Measurements from ENCODE around the gene GIGYF2. TPM values are rescaled to one million over a fixed set of nuclear protein-coding genes. Genes with fewer than 3 reads are reported as not detected.
A peak's percentile ranks its signal among the peaks of the same experiment; 100 is the strongest.

Gene GIGYF2
- total and polyA plus RNA-seq, 9 donors = 22.1 to 83.6 (median 68.4) TPM

DNA sequence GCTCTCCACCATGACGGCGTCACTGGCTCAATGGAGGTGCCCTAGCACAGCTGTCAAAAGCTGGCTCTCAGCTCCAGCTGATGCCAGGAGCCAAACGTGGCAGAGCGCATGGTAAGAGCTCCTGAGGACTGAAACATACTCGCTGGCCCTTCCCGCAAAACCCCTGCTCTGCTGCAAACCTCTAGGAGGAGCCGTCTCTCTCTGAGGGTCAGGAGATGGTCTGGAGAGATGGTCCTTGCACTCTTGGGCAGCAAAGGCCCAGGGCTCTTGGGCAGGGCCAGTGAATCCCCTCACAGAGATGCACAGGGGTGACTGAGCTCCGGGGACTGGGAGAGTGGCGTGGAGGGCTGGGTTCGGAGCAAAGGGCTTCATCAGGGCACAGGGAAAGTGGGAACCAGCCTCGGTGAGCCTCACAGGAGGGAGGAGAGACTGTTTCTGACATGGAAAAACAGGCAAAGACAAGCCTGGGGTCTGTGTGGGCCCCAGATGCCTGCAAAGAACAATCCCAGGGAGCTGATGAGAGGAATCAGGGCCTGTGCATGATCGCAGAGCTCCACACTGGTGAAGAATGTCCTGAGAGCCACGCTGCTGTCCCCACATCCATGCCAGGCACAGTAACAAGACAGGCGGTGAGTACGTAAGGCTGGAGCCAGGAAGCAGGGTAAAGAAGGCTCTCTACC is 190.2 kb downstream of the GIGYF2 start:
- no peak for TF ChIP-seq POLR2A (IDR thresholded peaks at IDR 0.05)
- TF ChIP-seq, protein P1, sequence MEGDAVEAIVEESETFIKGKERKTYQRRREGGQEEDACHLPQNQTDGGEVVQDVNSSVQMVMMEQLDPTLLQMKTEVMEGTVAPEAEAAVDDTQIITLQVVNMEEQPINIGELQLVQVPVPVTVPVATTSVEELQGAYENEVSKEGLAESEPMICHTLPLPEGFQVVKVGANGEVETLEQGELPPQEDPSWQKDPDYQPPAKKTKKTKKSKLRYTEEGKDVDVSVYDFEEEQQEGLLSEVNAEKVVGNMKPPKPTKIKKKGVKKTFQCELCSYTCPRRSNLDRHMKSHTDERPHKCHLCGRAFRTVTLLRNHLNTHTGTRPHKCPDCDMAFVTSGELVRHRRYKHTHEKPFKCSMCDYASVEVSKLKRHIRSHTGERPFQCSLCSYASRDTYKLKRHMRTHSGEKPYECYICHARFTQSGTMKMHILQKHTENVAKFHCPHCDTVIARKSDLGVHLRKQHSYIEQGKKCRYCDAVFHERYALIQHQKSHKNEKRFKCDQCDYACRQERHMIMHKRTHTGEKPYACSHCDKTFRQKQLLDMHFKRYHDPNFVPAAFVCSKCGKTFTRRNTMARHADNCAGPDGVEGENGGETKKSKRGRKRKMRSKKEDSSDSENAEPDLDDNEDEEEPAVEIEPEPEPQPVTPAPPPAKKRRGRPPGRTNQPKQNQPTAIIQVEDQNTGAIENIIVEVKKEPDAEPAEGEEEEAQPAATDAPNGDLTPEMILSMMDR (IDR thresholded peaks at IDR 0.05) = no peak
- TF ChIP-seq EP300 (IDR thresholded peaks at IDR 0.05) = no peak
- Histone ChIP-seq H3K27ac (no peak overlapping the region), H3K9me3 (no peaks in the 10 kb centered on the region), H3K27me3 (no peaks in the 10 kb centered on the region), H3K4me1 (ENCODE audit: insufficient read depth) (peaks cover 9% of the 10 kb centered on the region), H3K4me3 (no peak overlapping the region), H3K36me3 (no peaks in the 10 kb centered on the region)
- intact Hi-C loops (cut with DNase I) = no loop called here
- 62 to 72% (median 68%) methylated on average over 15 of the region's 15 CpGs for WGBS, 3 donors
- peak in 1 of 5 donors; percentile 7 for DNase-seq

DNA sequence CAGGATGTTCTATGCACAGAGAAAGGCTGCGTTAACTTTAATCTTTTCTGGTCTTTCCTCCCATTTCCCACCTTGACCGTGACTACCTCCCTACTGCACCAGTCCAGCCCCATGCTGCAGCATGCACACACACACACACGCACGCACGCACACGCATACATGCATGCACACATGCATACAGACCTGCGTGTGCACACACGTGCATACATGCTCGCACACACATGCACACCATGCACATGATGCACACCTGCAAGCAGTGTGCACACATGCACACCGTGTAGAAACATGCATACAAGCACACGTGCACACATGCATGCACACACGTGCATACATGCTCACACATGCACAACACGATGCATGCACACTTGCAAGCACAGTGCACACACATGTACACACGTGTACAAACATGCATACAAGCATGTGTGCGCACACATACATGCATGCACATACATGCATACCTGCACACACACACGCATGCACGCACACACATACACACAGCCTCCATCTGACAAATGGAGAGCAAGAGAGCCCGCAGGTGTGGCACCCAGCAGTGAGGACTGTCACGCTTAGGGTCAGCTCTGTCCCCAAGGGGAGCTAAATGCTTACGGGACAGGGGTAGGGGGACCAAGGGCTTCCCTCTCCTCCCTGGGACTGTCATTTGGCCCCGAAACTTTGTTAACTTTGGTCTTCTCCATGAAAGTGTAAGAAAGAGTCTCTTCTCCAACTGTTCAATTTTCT is 191.1 kb downstream of the GIGYF2 start:
- Histone ChIP-seq H3K4me1 (ENCODE audit: insufficient read depth) (peaks cover 9% of the 10 kb centered on the region), H3K4me3 (no peak overlapping the region), H3K27ac (no peak overlapping the region), H3K27me3 (no peaks in the 10 kb centered on the region), H3K9me3 (no peaks in the 10 kb centered on the region), H3K36me3 (no peaks in the 10 kb centered on the region)
- TF ChIP-seq POLR2A (IDR thresholded peaks at IDR 0.05) (no peak), EP300 (IDR thresholded peaks at IDR 0.05) (no peak)
- TF ChIP-seq, protein P1 (IDR thresholded peaks at IDR 0.05) = no peak
- 82 to 88% (median 84%) methylated on average over 21 of the region's 21 CpGs for WGBS, 3 donors
- no peak for DNase-seq
- intact Hi-C loops (cut with DNase I) = no loop called here

DNA sequence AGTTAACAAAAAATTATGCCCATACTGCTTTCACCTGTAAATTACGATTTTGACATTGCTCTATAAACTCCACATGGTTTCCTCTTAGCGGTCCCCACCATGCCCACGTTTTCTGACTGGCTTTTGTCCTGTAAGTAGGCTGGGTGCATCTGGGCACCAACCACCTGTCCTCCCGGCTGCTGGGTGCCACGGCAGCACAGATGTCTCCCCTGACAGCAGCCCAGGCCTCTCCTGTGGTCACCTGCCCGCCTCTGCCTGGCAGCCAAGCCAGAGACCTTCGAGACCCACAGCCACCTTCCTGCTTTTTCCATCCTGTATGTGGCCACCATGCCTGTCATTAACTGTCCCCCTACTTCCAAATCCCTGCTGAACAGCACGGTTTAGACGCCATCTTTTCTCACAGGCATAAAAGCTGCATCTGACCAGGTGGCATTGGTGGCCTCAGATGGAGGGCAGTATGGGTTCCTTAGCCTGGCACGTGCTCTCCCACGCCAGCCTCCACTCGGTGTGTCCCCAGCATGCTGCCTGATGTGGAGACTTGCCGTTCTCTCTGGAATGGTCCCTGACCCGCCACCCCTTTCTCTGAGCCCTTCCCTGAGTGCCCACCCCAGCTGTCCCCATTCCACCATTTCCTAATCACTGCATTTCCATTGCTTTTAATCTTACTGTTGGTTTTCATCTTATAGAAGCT is 191.9 kb downstream of the GIGYF2 start:
- no peaks in the 10 kb centered on the region for H3K9me3 ChIP-seq
- H3K27me3 ChIP-seq = no peaks in the 10 kb centered on the region
- no peaks in the 10 kb centered on the region for H3K36me3 ChIP-seq
- TF ChIP-seq EP300 (IDR thresholded peaks at IDR 0.05) = no peak
- TF ChIP-seq, protein P1 (IDR thresholded peaks at IDR 0.05) = no peak
- intact Hi-C loops (cut with DNase I) = no loop called here
- DNase-seq = peak in 1 of 5 donors; percentile 9
- WGBS, 3 donors = 82 to 86% (median 84%) methylated on average over 14 of the region's 14 CpGs
- H3K27ac ChIP-seq = no peak overlapping the region
- H3K4me1 ChIP-seq (ENCODE audit: insufficient read depth) = peaks cover 9% of the 10 kb centered on the region
- no peak overlapping the region for H3K4me3 ChIP-seq

DNA sequence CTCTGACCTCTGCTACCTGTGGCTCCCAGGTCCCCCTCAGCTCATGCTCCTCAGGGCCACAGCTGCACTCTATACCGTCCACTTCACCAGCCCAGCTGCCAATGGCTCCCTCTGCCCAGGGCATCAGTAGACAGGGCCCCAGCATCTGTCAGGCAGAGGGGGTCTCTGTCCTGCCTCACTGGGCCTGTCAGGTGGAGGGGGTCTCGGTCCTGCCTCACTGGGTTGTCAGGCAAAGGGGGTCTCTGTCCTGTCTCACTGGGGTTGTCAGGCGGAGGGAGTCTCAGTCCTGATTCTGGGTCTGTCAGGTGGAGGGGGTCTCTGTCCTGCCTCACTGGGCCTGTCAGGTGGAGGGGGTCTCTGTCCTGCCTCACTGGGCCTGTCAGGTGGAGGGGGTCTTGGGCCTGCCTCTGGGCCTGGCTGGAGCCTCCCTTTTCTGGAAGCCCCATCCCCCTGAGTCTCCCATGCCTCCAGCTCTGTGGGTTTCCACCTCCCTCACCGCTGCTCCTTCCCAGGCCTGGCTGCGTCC is 192.8 kb downstream of the GIGYF2 start:
- no peaks in the 10 kb centered on the region for H3K27me3 ChIP-seq
- no peak for DNase-seq

More for the DNA sequence above, 192.8 kb downstream of the GIGYF2 start:
- Histone ChIP-seq H3K4me1 (ENCODE audit: insufficient read depth) (peaks cover 9% of the 10 kb centered on the region), H3K4me3 (no peak overlapping the region), H3K27ac (no peak overlapping the region), H3K36me3 (no peaks in the 10 kb centered on the region), H3K9me3 (no peaks in the 10 kb centered on the region)
- 77 to 87% (median 85%) methylated on average over 4 to 5 of the region's 5 CpGs for WGBS, 3 donors
- intact Hi-C loops (cut with DNase I) = no loop called here
- TF ChIP-seq, protein P1 (IDR thresholded peaks at IDR 0.05) = no peak
- no peak for TF ChIP-seq EP300 (IDR thresholded peaks at IDR 0.05)
- no peak for TF ChIP-seq POLR2A (IDR thresholded peaks at IDR 0.05)
